Measurements from ENCODE around the gene MAT1A. TPM values are rescaled to one million over a fixed set of nuclear protein-coding genes. Genes with fewer than 3 reads are reported as not detected.

Gene MAT1A
- total and polyA plus RNA-seq, 2 of the 8 experiments (the other 6 are each of a cell fraction or from before 2014, with no cell fraction given) = 4.1 to 6.4 TPM

GRCh38 chr10:80261316-80262030 is 28.0 kb downstream of the MAT1A start (continued):
- TF ChIP-seq CBX5 (IDR thresholded peaks at IDR 0.05; ENCODE audit: low read depth, low read length) (no peak), SAP30 (IDR thresholded peaks at IDR 0.05; ENCODE audit: insufficient read depth, insufficient replicate concordance, low read length) (no peak), CHD7 (IDR thresholded peaks at IDR 0.05; ENCODE audit: insufficient replicate concordance, low read length) (no peak)
